IPS-18a (cell line): ENCODE results near the gene FILIP1L.
"Not testable (repeated sequence)": the region's sequence is repeated elsewhere in the genome, so short reads cannot be mapped to it uniquely, and the experiment has no call there.

Experiments used
- H3K27ac ChIP-seq: one replicate; pipeline ENCODE4 v1.5.1; 2013; ENCODE audit warnings: low read length
- H3K27me3 ChIP-seq: one replicate; pipeline ENCODE4 v1.6.1; 2013; ENCODE audit warnings: mild to moderate bottlenecking, low read length; ENCODE audit not compliant: control insufficient read depth, insufficient read depth
- H3K36me3 ChIP-seq: one replicate; pipeline ENCODE4 v1.6.1; 2013; ENCODE audit warnings: low read depth, low read length; ENCODE audit not compliant: control insufficient read depth
- H3K4me1 ChIP-seq: one replicate; pipeline ENCODE4 v1.6.1; 2013; ENCODE audit warnings: low read depth, low read length; ENCODE audit not compliant: control insufficient read depth
- H3K4me3 ChIP-seq: one replicate; pipeline ENCODE4 v1.5.1; 2013; ENCODE audit warnings: low read length
- H3K9ac ChIP-seq: one replicate; pipeline ENCODE4 v1.6.1; 2013; ENCODE audit warnings: mild to moderate bottlenecking, low read length, moderate library complexity
- H3K9me3 ChIP-seq: one replicate; pipeline ENCODE4 v1.6.1; 2013; ENCODE audit warnings: low read depth, low read length; ENCODE audit not compliant: control insufficient read depth

FILIP1L gene

GRCh38 chr3:100096866-100097265 lies 17.4 kb downstream of the FILIP1L start:
- H3K36me3 ChIP-seq, result no peaks in the 10 kb centered on the region
- no peak overlapping the region for H3K4me3 ChIP-seq
- H3K27ac ChIP-seq, result no peak overlapping the region
- no peaks in the 10 kb centered on the region for H3K27me3 ChIP-seq
- no peaks in the 10 kb centered on the region for H3K4me1 ChIP-seq
- H3K9ac ChIP-seq, result no peak overlapping the region
- no peaks in the 10 kb centered on the region for H3K9me3 ChIP-seq

DNA sequence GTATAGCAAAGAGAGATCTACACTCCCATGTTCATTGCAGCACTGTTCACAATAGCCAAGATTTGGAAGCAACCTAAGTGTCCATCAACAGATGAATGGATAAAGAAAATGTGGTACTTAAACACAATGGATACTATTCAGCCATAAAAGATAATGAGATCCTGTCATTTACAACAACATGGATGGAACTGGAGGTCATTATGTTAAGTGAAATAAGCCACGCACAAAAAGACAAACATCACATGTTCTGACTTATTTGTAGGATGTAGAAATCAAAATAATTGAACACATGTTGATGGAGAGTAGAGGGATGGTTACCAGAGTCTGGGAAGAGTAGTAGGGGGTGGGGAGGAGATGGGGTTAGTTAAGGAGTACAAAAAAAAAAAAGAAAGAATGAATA lies 18.0 kb downstream of the FILIP1L start:
- H3K9me3 ChIP-seq, H3K4me3 ChIP-seq, H3K36me3 ChIP-seq, H3K27me3 ChIP-seq, H3K27ac ChIP-seq, H3K4me1 ChIP-seq, H3K9ac ChIP-seq: not testable (repeated sequence)

DNA sequence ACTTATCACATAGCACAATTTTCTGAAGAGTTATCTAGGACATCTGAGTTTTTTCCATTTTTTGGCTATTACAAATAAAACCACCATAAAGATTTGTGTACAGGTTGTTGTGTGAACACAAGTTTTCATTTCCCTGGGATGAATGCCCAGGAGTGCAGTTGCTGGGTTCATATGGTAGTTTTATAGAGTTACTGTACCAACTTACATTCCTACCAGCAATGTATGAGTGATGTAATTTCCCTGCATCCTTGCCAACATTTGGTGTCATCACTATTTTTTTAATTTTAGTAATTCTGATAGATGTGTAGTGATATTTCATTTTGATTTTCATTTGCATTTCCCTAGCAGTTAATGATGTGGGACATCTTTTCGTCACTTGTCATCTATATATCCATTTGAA lies 20.5 kb downstream of the FILIP1L start:
- Histone ChIP-seq H3K9ac (no peak overlapping the region), H3K27me3 (no peaks in the 10 kb centered on the region), H3K4me3 (no peak overlapping the region), H3K36me3 (no peaks in the 10 kb centered on the region), H3K9me3 (no peaks in the 10 kb centered on the region), H3K4me1 (peaks cover 15% of the 10 kb centered on the region), H3K27ac (no peak overlapping the region)

- Histone ChIP-seq H3K9ac (no peak overlapping the region), H3K4me3 (no peak overlapping the region), H3K27ac (no peak overlapping the region), H3K36me3 (no peaks in the 10 kb centered on the region), H3K4me1 (peaks cover 23% of the 10 kb centered on the region), H3K27me3 (no peaks in the 10 kb centered on the region), H3K9me3 (no peaks in the 10 kb centered on the region)
These were observed 23.7 kb downstream of the FILIP1L start for GRCh38 chr3:100090669-100091005.

DNA sequence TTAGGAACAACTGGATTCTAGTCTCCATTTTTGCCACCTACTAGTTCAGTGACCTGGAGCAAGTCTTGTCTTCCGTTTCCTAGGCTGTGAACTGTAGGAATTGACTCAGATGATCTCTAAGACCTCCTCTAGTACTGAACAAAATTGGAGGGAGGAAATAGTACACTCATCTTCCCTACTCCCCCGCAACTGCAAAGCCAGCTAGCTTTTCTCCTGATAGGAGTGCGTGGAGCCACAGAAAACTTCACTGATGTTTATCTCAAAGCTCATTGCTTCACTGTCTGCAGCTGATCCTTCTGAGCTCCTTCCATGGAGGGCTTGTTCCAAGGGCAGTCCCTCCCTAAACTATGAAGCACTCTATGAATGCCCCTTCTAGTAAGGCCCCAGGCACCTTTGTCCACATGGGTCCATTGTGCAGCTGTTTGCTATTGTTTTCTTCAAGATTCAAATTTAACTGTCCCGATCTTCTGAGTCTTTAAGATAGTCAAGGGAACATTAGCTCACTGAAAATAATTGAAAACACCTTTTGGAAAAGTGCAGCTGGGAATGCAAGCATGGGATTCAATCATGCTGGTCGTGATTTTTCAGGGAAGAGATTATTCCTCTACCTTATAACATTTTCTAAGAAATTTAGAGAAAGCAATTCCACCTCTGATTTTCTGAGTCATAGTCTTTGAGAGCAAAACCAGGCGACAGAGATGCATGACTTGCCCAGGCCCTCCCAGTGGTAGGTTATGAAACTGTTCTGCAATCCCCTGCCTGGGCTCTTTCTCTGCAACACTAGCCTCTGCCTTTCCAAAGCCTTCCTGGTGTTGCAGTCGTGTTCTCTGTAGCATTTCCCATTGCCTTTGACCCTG lies 24.3 kb downstream of the FILIP1L start:
- H3K27ac ChIP-seq, result peak overlapping the region; percentile 19
- no peaks in the 10 kb centered on the region for H3K27me3 ChIP-seq
- peaks cover 23% of the 10 kb centered on the region for H3K4me1 ChIP-seq
- no peaks in the 10 kb centered on the region for H3K36me3 ChIP-seq
- no peak overlapping the region for H3K9ac ChIP-seq
- H3K9me3 ChIP-seq, result no peaks in the 10 kb centered on the region
- no peak overlapping the region for H3K4me3 ChIP-seq

DNA sequence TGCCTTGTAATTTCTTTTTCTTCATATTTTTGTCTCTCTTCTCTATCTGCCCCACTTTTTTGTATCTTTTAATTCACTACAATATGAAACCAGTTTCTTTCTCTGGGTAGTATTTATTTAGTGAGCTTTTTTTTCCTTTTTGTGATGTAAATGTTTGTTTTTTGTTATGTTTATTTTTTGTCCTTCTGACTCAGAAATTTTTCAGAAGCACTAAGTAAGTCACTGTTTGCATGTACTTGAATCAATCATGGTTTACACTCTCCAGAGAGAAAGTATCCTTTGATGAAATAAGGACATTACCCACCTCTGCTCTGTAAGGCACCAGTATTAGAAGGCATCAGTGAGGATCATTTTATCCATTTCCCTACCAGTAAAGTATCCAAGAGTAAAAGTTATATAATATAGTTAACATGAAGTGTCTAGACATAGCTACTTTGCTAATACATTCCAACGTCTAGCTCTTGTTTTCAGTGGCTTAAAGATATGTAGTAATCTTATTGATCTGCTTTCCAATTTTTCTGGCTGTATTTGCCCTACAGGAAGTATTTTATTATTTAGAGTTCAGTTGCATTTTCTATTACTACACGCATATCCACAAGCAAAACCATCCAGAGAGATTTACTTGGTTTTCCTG lies 25.4 kb downstream of the FILIP1L start:
- Histone ChIP-seq H3K27me3 (no peaks in the 10 kb centered on the region), H3K9me3 (no peaks in the 10 kb centered on the region), H3K36me3 (no peaks in the 10 kb centered on the region), H3K4me3 (no peak overlapping the region), H3K4me1 (peaks cover 23% of the 10 kb centered on the region), H3K27ac (no peak overlapping the region), H3K9ac (no peak overlapping the region)

- Histone ChIP-seq H3K9me3 (no peaks in the 10 kb centered on the region), H3K27me3 (no peaks in the 10 kb centered on the region), H3K36me3 (no peaks in the 10 kb centered on the region), H3K27ac (no peak overlapping the region), H3K4me1 (peaks cover 23% of the 10 kb centered on the region), H3K9ac (no peak overlapping the region), H3K4me3 (no peak overlapping the region)
These were observed 27.1 kb downstream of the FILIP1L start for GRCh38 chr3:100087198-100087597.

DNA sequence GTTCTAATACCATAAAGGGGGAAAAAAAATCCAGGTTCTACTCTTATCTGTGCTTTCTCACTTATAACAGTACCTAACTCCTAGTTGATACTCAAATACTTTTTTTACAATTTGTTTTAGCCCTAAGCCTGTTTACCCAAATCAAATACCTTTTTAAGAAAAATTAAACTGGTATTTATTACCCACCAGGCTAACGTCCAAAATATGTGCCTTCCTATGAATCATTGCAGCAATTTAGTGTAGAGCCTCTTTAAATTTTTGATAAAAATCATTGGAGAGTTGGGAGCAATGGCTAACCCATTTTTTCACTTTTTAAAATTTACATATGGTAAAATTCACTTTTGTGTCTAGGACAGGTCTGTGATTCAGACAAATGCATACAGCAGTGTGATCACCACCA lies 27.9 kb downstream of the FILIP1L start:
- Histone ChIP-seq H3K4me1 (peaks cover 23% of the 10 kb centered on the region), H3K9me3 (no peaks in the 10 kb centered on the region), H3K4me3 (no peak overlapping the region), H3K36me3 (no peaks in the 10 kb centered on the region), H3K27ac (no peak overlapping the region), H3K9ac (no peak overlapping the region), H3K27me3 (no peaks in the 10 kb centered on the region)

DNA sequence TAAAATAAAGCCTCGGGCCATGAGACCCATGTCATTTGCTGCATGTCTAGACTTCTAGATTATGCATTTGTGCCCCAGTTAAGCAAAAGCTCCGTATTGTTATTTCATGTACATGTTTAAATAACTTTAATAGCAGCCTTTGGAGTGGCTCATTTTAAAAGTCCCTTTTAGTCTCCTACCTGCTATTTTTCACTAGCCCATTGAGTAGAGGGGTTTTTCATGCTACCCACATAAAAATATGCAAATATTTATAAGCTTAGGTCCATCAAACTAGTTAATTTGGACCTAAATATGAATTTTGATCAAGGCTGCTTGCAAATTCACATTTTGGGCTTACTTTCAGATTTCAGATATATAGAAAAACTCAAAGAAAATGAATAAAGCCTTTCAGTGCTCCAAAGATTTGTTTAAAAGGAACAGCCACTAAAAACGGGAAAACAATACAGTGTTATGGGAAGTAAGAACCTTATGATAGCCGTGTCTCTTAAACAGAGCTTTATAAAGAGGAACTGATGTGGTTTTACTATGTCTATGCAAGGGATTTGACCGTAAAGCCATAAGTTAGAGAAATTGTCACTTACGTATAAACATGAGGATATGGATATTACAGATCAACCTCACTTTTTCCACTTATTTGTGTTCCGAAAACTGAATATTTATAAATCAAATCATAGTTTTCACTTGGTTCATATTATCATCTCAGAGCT lies 30.0 kb downstream of the FILIP1L start:
- no peak overlapping the region for H3K27ac ChIP-seq
- peaks cover 13% of the 10 kb centered on the region for H3K4me1 ChIP-seq
- H3K9ac ChIP-seq, result no peak overlapping the region
- H3K36me3 ChIP-seq, result no peaks in the 10 kb centered on the region
- H3K27me3 ChIP-seq, result no peaks in the 10 kb centered on the region
- no peak overlapping the region for H3K4me3 ChIP-seq
- H3K9me3 ChIP-seq, result no peaks in the 10 kb centered on the region

- H3K9ac ChIP-seq, result no peak overlapping the region
- H3K4me3 ChIP-seq, result no peak overlapping the region
- H3K4me1 ChIP-seq, result peaks cover 3% of the 10 kb centered on the region
- no peaks in the 10 kb centered on the region for H3K36me3 ChIP-seq
- no peaks in the 10 kb centered on the region for H3K9me3 ChIP-seq
- H3K27me3 ChIP-seq, result no peaks in the 10 kb centered on the region
- no peak overlapping the region for H3K27ac ChIP-seq
These were observed 31.1 kb downstream of the FILIP1L start for GRCh38 chr3:100083209-100083608.

DNA sequence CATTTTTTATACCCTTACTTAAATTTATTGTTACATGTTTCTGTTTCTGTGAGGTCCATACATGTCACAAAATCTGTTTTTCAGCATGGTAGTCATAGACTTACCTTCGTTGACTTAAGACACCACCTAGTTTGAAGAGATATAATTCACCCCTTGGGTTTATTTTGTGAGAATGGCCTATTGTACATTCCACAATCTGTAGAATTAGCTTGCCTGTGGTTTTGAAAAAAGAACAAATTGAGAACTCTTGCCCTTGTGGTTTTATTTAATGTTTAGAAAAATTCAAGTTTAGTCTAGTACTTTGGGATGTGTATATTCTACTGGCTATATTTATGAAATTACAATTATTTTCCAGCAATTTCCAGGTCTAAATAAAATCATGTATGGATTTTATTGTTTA lies 31.6 kb downstream of the FILIP1L start:
- no peak overlapping the region for H3K27ac ChIP-seq
- H3K27me3 ChIP-seq, result no peaks in the 10 kb centered on the region
- H3K4me1 ChIP-seq, result no peaks in the 10 kb centered on the region
- H3K9me3 ChIP-seq, result no peaks in the 10 kb centered on the region
- no peak overlapping the region for H3K4me3 ChIP-seq
- H3K36me3 ChIP-seq, result no peaks in the 10 kb centered on the region
- H3K9ac ChIP-seq, result no peak overlapping the region
